Stomach (tissue), 9 donors: ENCODE data around the gene SLC25A48. TPM values are rescaled to one million over a fixed set of nuclear protein-coding genes. Genes with fewer than 3 reads are reported as not detected.
A peak's percentile ranks its signal among the peaks of the same experiment; 100 is the strongest.

Experiments used
- DNase-seq, 2 donors: peaks; one replicate each; pipeline versions ENCODE4 v3.0.0 to v3.0.0-alpha.2; 2013 to 2019
- H3K27ac ChIP-seq, 5 donors: fragments of 200-600 bp in 4 of 5; sonication (generic) in 4 of 5; one replicate each; pipeline ENCODE4 v1.5.1; 2013 to 2019; ENCODE audit warnings: mild to moderate bottlenecking in 1 of 5, moderate library complexity in 1 of 5
- H3K27me3 ChIP-seq, 3 donors: fragments of 200-600 bp; sonication (generic); one replicate each; pipeline ENCODE4 v1.5.1; 2017 to 2019; ENCODE audit warnings: mixed run types in 1 of 3
- H3K36me3 ChIP-seq, 4 donors: fragments of 200-600 bp; sonication (generic); 1 replicate in 3 of 4; 2 replicates in 1 of 4; pipeline ENCODE4 v1.5.1; 2016 to 2019
- H3K4me1 ChIP-seq, 4 donors: fragments of 200-600 bp; sonication (generic); one replicate each; pipeline ENCODE4 v1.5.1; 2016 to 2019
- H3K4me3 ChIP-seq, 4 donors: fragments of 200-600 bp; sonication (generic) in 3 of 4; one replicate each; pipeline ENCODE4 v1.5.1; 2016 to 2019; ENCODE audit warnings: mild to moderate bottlenecking in 1 of 4
- H3K9me3 ChIP-seq, 4 donors: fragments of 200-600 bp; sonication (generic); one replicate each; pipeline ENCODE4 v1.5.1; 2016 to 2019
- EP300 ChIP-seq: sonication (generic); formaldehyde crosslinking; IDR thresholded peaks from one replicate; pipeline ENCODE4 v1.6.1; 2017; ENCODE audit warnings: antibody characterized with exemption
- POLR2A ChIP-seq, 4 donors: fragments of 450-650 bp; IDR thresholded peaks; one replicate each; pipeline ENCODE4 v1.6.1; 2016; ENCODE audit warnings: antibody characterized with exemption in 4 of 4, control low read depth in 2 of 4, mild to moderate bottlenecking in 1 of 4, moderate library complexity in 1 of 4
- POLR2AphosphoS5 ChIP-seq, 3 donors: sonication (generic); formaldehyde crosslinking; IDR thresholded peaks; one replicate each; pipeline ENCODE4 v1.6.1; 2016; ENCODE audit warnings: antibody characterized with exemption in 3 of 3
- WGBS, 5 donors: extraction: QIAGEN DNeasy Blood & Tissue Kit in 3 of 5; methylation state at CpG; one replicate each; pipeline versions ENCODE4 v1.1.5 to v1.1.7; 2013 to 2018; 5-methylcytosine and 5-hydroxymethylcytosine counted together
- intact Hi-C: fragments of 100-400 bp; cut with DNase I; formaldehyde crosslinking; loops from one replicate; pipeline ENCODE4 v1.15.1; 2023; ENCODE audit warnings: low total_unique reads
- polyA plus RNA-seq, 3 donors: library from polyadenylated mRNA; stranded (reverse); fragments of 200-250 nt; gene quantifications; one replicate each; pipeline ENCODE4 v1.2.3, GENCODE V29; 2013
- total RNA-seq, 5 donors: library from RNA; depleted of rRNA; stranded (reverse); fragments of >200 nt; gene quantifications; one replicate each; pipeline versions ENCODE4 v1.1.0 to v1.2.3, GENCODE V29; 2014 to 2016
- TF ChIP-seq, protein P1 (sequence below), 7 experiments: fragments of 450-650 bp in 4 of 7; fragments of 200-600 bp in 3 of 7; sonication (generic) in 3 of 7; IDR thresholded peaks; one replicate each; pipeline ENCODE4 v1.5.1; 2016 to 2019; ENCODE audit warnings: antibody characterized with exemption in 7 of 7, control low read depth in 2 of 7, mild to moderate bottlenecking in 1 of 7
- donor health status: healthy with polysubstance abuse.
- donor health status: Bipolar disorder and iron deficiency.
- donor health status: healthy.

SLC25A48 gene
- total and polyA plus RNA-seq, 8 donors = 0.13 to 0.37 TPM; not detected in 6

DNA sequence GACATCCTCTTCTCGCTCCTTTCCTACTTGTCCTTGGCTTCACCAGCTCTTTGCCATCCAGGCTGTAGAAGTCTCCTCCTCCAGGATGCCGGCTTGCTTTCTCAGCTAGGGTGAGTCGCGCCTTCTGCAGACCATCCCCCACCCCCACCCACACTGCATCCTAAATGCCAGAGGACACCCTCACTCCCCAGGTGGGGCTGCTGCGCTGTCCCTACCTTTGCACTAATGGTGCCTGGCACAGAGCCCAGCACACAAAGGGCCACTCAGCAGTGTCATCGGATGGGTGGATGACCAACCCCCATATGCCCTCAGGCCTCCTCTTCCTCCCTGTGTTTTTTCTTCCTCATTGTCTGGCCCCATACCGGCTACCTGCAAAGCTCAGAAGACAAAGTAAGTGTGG, 46.3 kb downstream of the SLC25A48 start:
- no peak overlapping the region for H3K27ac ChIP-seq
- no peaks in the 10 kb centered on the region for H3K9me3 ChIP-seq
- no peak for DNase-seq
- peaks cover 0 to 15% (median 8%) of the 10 kb centered on the region in 3 donors for H3K27me3 ChIP-seq
- no peak overlapping the region for H3K4me3 ChIP-seq
- intact Hi-C loops = no loop called here
- TF ChIP-seq, protein P1, sequence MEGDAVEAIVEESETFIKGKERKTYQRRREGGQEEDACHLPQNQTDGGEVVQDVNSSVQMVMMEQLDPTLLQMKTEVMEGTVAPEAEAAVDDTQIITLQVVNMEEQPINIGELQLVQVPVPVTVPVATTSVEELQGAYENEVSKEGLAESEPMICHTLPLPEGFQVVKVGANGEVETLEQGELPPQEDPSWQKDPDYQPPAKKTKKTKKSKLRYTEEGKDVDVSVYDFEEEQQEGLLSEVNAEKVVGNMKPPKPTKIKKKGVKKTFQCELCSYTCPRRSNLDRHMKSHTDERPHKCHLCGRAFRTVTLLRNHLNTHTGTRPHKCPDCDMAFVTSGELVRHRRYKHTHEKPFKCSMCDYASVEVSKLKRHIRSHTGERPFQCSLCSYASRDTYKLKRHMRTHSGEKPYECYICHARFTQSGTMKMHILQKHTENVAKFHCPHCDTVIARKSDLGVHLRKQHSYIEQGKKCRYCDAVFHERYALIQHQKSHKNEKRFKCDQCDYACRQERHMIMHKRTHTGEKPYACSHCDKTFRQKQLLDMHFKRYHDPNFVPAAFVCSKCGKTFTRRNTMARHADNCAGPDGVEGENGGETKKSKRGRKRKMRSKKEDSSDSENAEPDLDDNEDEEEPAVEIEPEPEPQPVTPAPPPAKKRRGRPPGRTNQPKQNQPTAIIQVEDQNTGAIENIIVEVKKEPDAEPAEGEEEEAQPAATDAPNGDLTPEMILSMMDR (IDR thresholded peaks at IDR 0.05) = no peak
- TF ChIP-seq POLR2A (IDR thresholded peaks at IDR 0.05) = no peak
- TF ChIP-seq POLR2AphosphoS5 (IDR thresholded peaks at IDR 0.05) = no peak
- TF ChIP-seq EP300 = no peak
- no peaks in the 10 kb centered on the region for H3K36me3 ChIP-seq
- H3K4me1 ChIP-seq = peaks cover 0 to 10% (median 4%) of the 10 kb centered on the region in 4 donors
- 79 to 83% (median 80%) methylated on average over 7 of the region's 7 CpGs for WGBS, 5 donors

DNA sequence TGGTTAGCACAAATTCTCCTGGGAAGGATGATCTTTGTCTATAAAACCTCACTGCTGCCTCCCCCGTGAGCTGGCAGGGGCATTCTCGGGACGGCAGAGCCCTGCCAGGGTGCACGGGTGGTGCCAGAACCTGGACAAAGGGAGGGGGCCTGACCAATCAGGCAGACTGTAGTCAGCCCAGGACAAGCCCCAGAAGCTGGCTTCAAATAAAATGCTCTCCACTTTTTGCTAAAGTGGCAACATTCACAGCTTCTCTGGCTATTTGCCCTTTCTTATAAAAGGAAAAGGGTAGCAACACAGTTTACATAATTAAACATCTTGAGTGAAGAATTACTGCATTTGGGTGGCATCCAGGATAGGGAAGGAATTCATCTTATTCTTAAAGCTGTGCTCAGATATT, 46.8 kb downstream of the SLC25A48 start:
- peak in 1 of 2 donors; percentile 35 for DNase-seq
- H3K4me3 ChIP-seq = no peak overlapping the region
- peaks cover 0 to 10% (median 4%) of the 10 kb centered on the region in 4 donors for H3K4me1 ChIP-seq
- TF ChIP-seq POLR2A (IDR thresholded peaks at IDR 0.05) = no peak
- no peak for TF ChIP-seq EP300
- TF ChIP-seq, protein P1 (IDR thresholded peaks at IDR 0.05) = no peak
- no peak for TF ChIP-seq POLR2AphosphoS5 (IDR thresholded peaks at IDR 0.05)
- H3K27me3 ChIP-seq = peaks cover 0 to 15% (median 8%) of the 10 kb centered on the region in 3 donors
- no peak overlapping the region for H3K27ac ChIP-seq
- no peaks in the 10 kb centered on the region for H3K36me3 ChIP-seq
- no peaks in the 10 kb centered on the region for H3K9me3 ChIP-seq
- WGBS, 5 donors = 49 to 77% (median 60%) methylated on average over 4 of the region's 4 CpGs
- intact Hi-C loops = no loop called here

DNA sequence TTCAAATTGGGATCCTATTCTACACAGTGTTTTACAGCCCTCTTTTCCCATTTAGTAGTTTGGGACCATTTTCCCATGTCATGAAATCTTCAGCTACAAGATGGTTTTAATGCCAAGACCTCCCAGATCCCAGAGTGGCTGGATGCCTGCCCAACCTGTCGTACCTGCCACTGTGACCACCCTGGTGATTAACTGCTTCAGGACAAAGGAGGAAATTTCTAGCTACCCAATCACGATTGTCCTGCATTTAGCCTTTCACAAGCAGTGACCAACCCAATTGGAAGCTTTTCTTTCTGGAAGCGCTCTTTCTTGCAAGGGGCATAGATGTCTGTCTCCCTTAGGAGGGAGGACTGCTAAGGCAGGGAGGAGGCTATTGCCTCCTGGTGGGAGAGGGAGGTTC, 47.4 kb downstream of the SLC25A48 start:
- H3K4me3 ChIP-seq = no peak overlapping the region
- TF ChIP-seq POLR2AphosphoS5 (IDR thresholded peaks at IDR 0.05) (no peak), POLR2A (IDR thresholded peaks at IDR 0.05) (no peak), EP300 (no peak)
- TF ChIP-seq, protein P1 (IDR thresholded peaks at IDR 0.05) = no peak
- peaks cover 0 to 10% (median 4%) of the 10 kb centered on the region in 4 donors for H3K4me1 ChIP-seq
- intact Hi-C loops = no loop called here
- no peak overlapping the region for H3K27ac ChIP-seq
- no peaks in the 10 kb centered on the region for H3K36me3 ChIP-seq
- WGBS, 5 donors = 39 to 50% (median 41%) methylated on average over 3 of the region's 3 CpGs
- no peak for DNase-seq
- peaks cover 0 to 15% (median 8%) of the 10 kb centered on the region in 3 donors for H3K27me3 ChIP-seq
- no peaks in the 10 kb centered on the region for H3K9me3 ChIP-seq

DNA sequence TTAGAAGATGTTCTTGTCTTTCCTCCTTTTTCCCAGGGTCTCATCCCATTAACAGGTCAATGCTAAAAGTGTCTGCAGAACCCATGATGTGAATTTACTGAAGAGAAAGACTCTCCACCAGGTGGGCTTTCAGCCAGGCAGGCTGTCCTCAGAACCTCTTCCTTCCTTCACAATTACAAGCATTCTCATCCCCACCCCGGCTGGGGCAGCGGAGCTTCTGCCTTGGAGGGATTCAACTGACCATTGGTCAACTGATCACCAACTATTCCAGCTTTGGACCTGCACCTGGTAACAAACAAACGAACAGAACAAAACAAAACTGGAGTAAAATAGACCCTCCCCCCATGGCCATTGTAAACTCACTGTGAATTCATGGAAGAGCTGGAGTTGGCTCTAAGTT, 48.6 kb downstream of the SLC25A48 start:
- intact Hi-C loops = no loop called here

More for the DNA sequence above, 48.6 kb downstream of the SLC25A48 start:
- peaks cover 3 to 17% (median 9%) of the 10 kb centered on the region in 4 donors for H3K4me1 ChIP-seq
- TF ChIP-seq EP300 (no peak), POLR2AphosphoS5 (IDR thresholded peaks at IDR 0.05) (no peak)
- TF ChIP-seq, protein P1 (IDR thresholded peaks at IDR 0.05) = no peak
- H3K4me3 ChIP-seq = no peak overlapping the region
- H3K27me3 ChIP-seq = peaks cover 0 to 15% (median 8%) of the 10 kb centered on the region in 3 donors
- 74 to 83% (median 77%) methylated on average over 3 of the region's 3 CpGs for WGBS, 5 donors
- DNase-seq = no peak
- no peaks in the 10 kb centered on the region for H3K9me3 ChIP-seq
- no peaks in the 10 kb centered on the region for H3K36me3 ChIP-seq
- H3K27ac ChIP-seq = no peak overlapping the region
